GM12891 (cell line): ENCODE results near the gene ZIK1.
A peak's percentile ranks its signal among the peaks of the same experiment; 100 is the strongest.

Source experiments
- DNase-seq: peaks from one replicate; pipeline ENCODE4 v3.0.0; 2011; ENCODE audit warnings: low spot score; ENCODE audit not compliant: insufficient read length
- FAIRE-seq: peaks from 2 replicates; lab custom pipeline; 2011; peaks lifted over from hg19 to GRCh38; lab: Jason Lieb, UNC
- PAX5 ChIP-seq: IDR thresholded peaks from 2 replicates; pipeline ENCODE4 v1.6.1; 2011; ENCODE audit warnings: low read length, moderate library complexity, mild to moderate bottlenecking; ENCODE audit not compliant: insufficient read depth, severe bottlenecking
- POLR2A ChIP-seq: IDR thresholded peaks from 2 replicates; pipeline ENCODE4 v1.6.1; 2011; ENCODE audit warnings: low read depth, low read length, control low read depth
- POLR2AphosphoS5 ChIP-seq: IDR thresholded peaks from 2 replicates; pipeline ENCODE4 v1.6.1; 2011; ENCODE audit warnings: low read depth, low read length, control low read depth
- POU2F2 ChIP-seq: IDR thresholded peaks from 2 replicates; pipeline ENCODE4 v1.6.1; 2011; ENCODE audit warnings: low read depth, mild to moderate bottlenecking, control low read depth, low read length, moderate library complexity
- SPI1 ChIP-seq: IDR thresholded peaks from 2 replicates; pipeline ENCODE4 v1.6.1; 2011; ENCODE audit warnings: low read depth, low read length, control low read depth
- TAF1 ChIP-seq: IDR thresholded peaks from 2 replicates; pipeline ENCODE4 v1.6.1; 2011; ENCODE audit warnings: low read depth, low read length, control low read depth

ZIK1 gene

GRCh38 chr19:57560049-57560491 lies 23.9 kb upstream of the ZIK1 start:
- FAIRE-seq, result no peak
- no peak for TF ChIP-seq POLR2A
- no peak for TF ChIP-seq TAF1
- TF ChIP-seq SPI1, result no peak
- TF ChIP-seq POLR2AphosphoS5, result no peak
- no peak for TF ChIP-seq POU2F2
- no peak for TF ChIP-seq PAX5
- DNase-seq, result no peak

GRCh38 chr19:57563547-57563946 lies 20.4 kb upstream of the ZIK1 start:
- TF ChIP-seq POLR2A (no peak), SPI1 (no peak), POU2F2 (no peak)
- DNase-seq (no peak), FAIRE-seq (no peak)

GRCh38 chr19:57566396-57567265 lies 17.3 kb upstream of the ZIK1 start:
- DNase-seq, result no peak
- no peak for FAIRE-seq
- TF ChIP-seq TAF1 (no peak), POLR2A (no peak), POLR2AphosphoS5 (no peak), POU2F2 (no peak), PAX5 (no peak), SPI1 (no peak)

- no peak for FAIRE-seq
- no peak for TF ChIP-seq PAX5
- TF ChIP-seq SPI1, result no peak
- no peak for TF ChIP-seq POU2F2
- no peak for TF ChIP-seq TAF1
- no peak for TF ChIP-seq POLR2AphosphoS5
- TF ChIP-seq POLR2A, result no peak
- no peak for DNase-seq
These were observed 13.2 kb upstream of the ZIK1 start for GRCh38 chr19:57570707-57571106.

GRCh38 chr19:57572415-57572947 lies 11.5 kb upstream of the ZIK1 start:
- no peak for TF ChIP-seq PAX5
- TF ChIP-seq SPI1, result no peak
- TF ChIP-seq POLR2AphosphoS5, result no peak
- TF ChIP-seq POLR2A, result no peak
- TF ChIP-seq POU2F2, result no peak
- no peak for DNase-seq
- no peak for FAIRE-seq

GRCh38 chr19:57576661-57577060 lies 7.3 kb upstream of the ZIK1 start:
- TF ChIP-seq PAX5 (no peak), POU2F2 (no peak), POLR2A (no peak), TAF1 (no peak), POLR2AphosphoS5 (no peak), SPI1 (no peak)
- FAIRE-seq (no peak), DNase-seq (no peak)

GRCh38 chr19:57578487-57579205 lies 5.3 kb upstream of the ZIK1 start, which contains the start of gene ZNF416:
ZNF416 (minus strand) TSS chr19:57578911; CDS start chr19:57578704, 207 bp downstream.
- peak; percentile 100 for FAIRE-seq
- TF ChIP-seq TAF1 (peak; percentile 46; the same call in 1 of the 2 replicates), POLR2A (peak; percentile 64), POU2F2 (peak; percentile 90), SPI1 (no peak)
- DNase-seq, result peak; percentile 94

- TF ChIP-seq PAX5, result no peak
- no peak for TF ChIP-seq POLR2AphosphoS5
- no peak for TF ChIP-seq POLR2A
- TF ChIP-seq TAF1, result no peak
- no peak for TF ChIP-seq SPI1
- no peak for TF ChIP-seq POU2F2
- no peak for DNase-seq
- FAIRE-seq, result no peak
These were observed 833 bp upstream of the ZIK1 start for GRCh38 chr19:57583104-57583520.

GRCh38 chr19:57587529-57587928 lies 3.6 kb downstream of the ZIK1 start:
- TF ChIP-seq POU2F2 (no peak), POLR2AphosphoS5 (no peak), SPI1 (no peak), POLR2A (no peak), TAF1 (no peak), PAX5 (no peak)
- FAIRE-seq (no peak), DNase-seq (no peak)
